ENCODE results near the gene ASIC2. TPM values are rescaled to one million over a fixed set of nuclear protein-coding genes. Genes with fewer than 3 reads are reported as not detected.

Gene ASIC2
- total RNA-seq, 1 experiment from 2014 or later: 0.74 TPM

DNA sequence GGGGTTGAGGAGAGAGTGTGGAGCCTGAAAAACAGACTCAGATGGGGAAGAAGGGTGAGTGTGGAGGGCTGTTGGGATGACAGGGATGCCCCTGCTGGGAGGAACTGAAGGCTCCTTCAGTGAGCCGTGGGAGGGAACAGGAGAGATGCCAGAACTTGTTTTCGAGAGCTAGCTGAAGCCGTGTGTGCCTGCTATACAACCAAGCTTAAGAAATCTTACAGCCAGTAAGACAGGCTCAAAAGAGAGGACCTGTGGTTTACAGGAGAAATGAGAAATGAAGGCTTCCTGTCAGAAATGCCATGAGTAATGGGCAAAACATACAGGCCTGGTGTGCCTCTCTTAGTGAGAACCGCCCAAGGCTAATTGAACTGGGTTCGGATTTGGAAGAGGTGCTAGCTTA lies 201.8 kb downstream of the ASIC2 start:
- no CpG with 5 or more reads among the region's 5 CpGs for WGBS (ENCODE audit: extremely low coverage, insufficient read length, low lambda C conversion rate)
- Mint-ChIP-seq H3K4me3 (no peak overlapping the region), H3K27ac (no peak overlapping the region; a peak in 1 of 7 replicates)

More for the DNA sequence above, 201.8 kb downstream of the ASIC2 start:
- H3K4me2 ChIP-seq (ENCODE audit: insufficient read depth, insufficient read length, low read length): no peak overlapping the region
- H3K27me3 ChIP-seq (ENCODE audit: insufficient read depth, low read length): no peaks in the 10 kb centered on the region
- H2BK120ac ChIP-seq (ENCODE audit: low read depth, low read length, poor library complexity, severe bottlenecking): no peak overlapping the region
- no peaks in the 10 kb centered on the region for H3K79me2 ChIP-seq (ENCODE audit: insufficient read depth, low read length)
- no peak overlapping the region for H4K8ac ChIP-seq (replicated peaks; ENCODE audit: insufficient read length, low read depth, low read length)
- H2BK5ac ChIP-seq (ENCODE audit: insufficient read length, low read length): no peak overlapping the region
- no peaks in the 10 kb centered on the region for H3K9me3 Mint-ChIP-seq
- H4K5ac ChIP-seq (ENCODE audit: insufficient read length, low read depth, low read length): no peak overlapping the region
- no peak overlapping the region for H2BK15ac ChIP-seq (ENCODE audit: low read depth, low read length)
- no peak overlapping the region for H3K18ac ChIP-seq (ENCODE audit: insufficient read length, low read depth, low read length)
- no peak overlapping the region for H3K4ac ChIP-seq (ENCODE audit: low read depth, low read length)
- no peak overlapping the region for H3K9ac ChIP-seq (ENCODE audit: extremely low read depth, insufficient read length, low read length)
- H2BK12ac ChIP-seq (ENCODE audit: insufficient read length, low read depth, low read length): no peak overlapping the region
- H3K56ac ChIP-seq (ENCODE audit: insufficient read length, low read depth, low read length): no peak overlapping the region
- no peak overlapping the region for H3K27ac ChIP-seq (ENCODE audit: insufficient read length, low read depth, low read length)
- H3K4me1 Mint-ChIP-seq: peaks cover 6% of the 10 kb centered on the region in 2 experiments
- no peak overlapping the region for H3T11ph ChIP-seq (ENCODE audit: low read length)
- H3K23ac ChIP-seq (ENCODE audit: insufficient read length, low read depth, low read length): no peak overlapping the region
- H2BK20ac ChIP-seq (ENCODE audit: low read depth, low read length, poor library complexity, severe bottlenecking): no peak overlapping the region
- no peaks in the 10 kb centered on the region for H3K79me1 ChIP-seq (ENCODE audit: insufficient read depth, low read depth, low read length, poor library complexity, severe bottlenecking)
- DNase-seq: no peak
- H3K4me1 ChIP-seq (ENCODE audit: insufficient read depth, low read length): no peaks in the 10 kb centered on the region
- H4K20me1 ChIP-seq (ENCODE audit: control insufficient read depth, insufficient read depth, insufficient read length): no peaks in the 10 kb centered on the region
- no peak overlapping the region for H4K91ac ChIP-seq (ENCODE audit: insufficient read length, low read depth, low read length)
- H3K23me2 ChIP-seq (ENCODE audit: insufficient read length, low read depth, low read length, poor library complexity, severe bottlenecking): no peaks in the 10 kb centered on the region
- peaks cover 55% of the 10 kb centered on the region for H3K27me3 Mint-ChIP-seq (ENCODE audit: low read depth)
- TF ChIP-seq CTCF (conservative IDR thresholded peaks at IDR 0.05): no peak
- H3K14ac ChIP-seq (ENCODE audit: insufficient read depth, low read length): no peak overlapping the region
- no peak overlapping the region for H2AK5ac ChIP-seq (ENCODE audit: insufficient read length, low read length)
- H3K9me3 ChIP-seq (ENCODE audit: control insufficient read depth, low read depth, low read length): no peaks in the 10 kb centered on the region
- no peak overlapping the region for H2AFZ ChIP-seq (ENCODE audit: low read length)
- no peaks in the 10 kb centered on the region for H3K36me3 Mint-ChIP-seq (ENCODE audit: insufficient read depth in 1 of 3, low read depth in 3 of 3)

Data from H9 (cell line).